ENCODE data around the gene CLDN5.

CLDN5 gene

GRCh38 chr22:19559324-19559811 is 35.2 kb upstream of the CLDN5 start:
- no peak for TF ChIP-seq CTCF (IDR thresholded peaks at IDR 0.05)
- peaks cover 5% of the 10 kb centered on the region for H3K4me1 Mint-ChIP-seq
- peaks cover 9% of the 10 kb centered on the region for H3K27me3 Mint-ChIP-seq (ENCODE audit: low read depth, poor library complexity)
- H3K4me3 Mint-ChIP-seq, result no peak overlapping the region
- H3K27ac Mint-ChIP-seq, result no peak overlapping the region
- H3K36me3 Mint-ChIP-seq (ENCODE audit: low read depth), result no peaks in the 10 kb centered on the region
- no peak for DNase-seq
- H3K9me3 Mint-ChIP-seq, result peaks cover 6% of the 10 kb centered on the region

- Mint-ChIP-seq H3K4me1 (peaks cover 5% of the 10 kb centered on the region), H3K4me3 (no peak overlapping the region), H3K27me3 (ENCODE audit: low read depth, poor library complexity) (peaks cover 3% of the 10 kb centered on the region), H3K36me3 (ENCODE audit: low read depth) (no peaks in the 10 kb centered on the region), H3K27ac (no peak overlapping the region), H3K9me3 (peaks cover 18% of the 10 kb centered on the region)
- no peak for DNase-seq
- no peak for TF ChIP-seq CTCF (IDR thresholded peaks at IDR 0.05)
Observed at GRCh38 chr22:19556963-19557545, 32.8 kb upstream of the CLDN5 start.

- Mint-ChIP-seq H3K4me1 (peaks cover 5% of the 10 kb centered on the region), H3K4me3 (no peak overlapping the region), H3K27ac (no peak overlapping the region), H3K36me3 (ENCODE audit: low read depth) (no peaks in the 10 kb centered on the region), H3K9me3 (peaks cover 18% of the 10 kb centered on the region), H3K27me3 (ENCODE audit: low read depth, poor library complexity) (peaks cover 3% of the 10 kb centered on the region)
- TF ChIP-seq CTCF (IDR thresholded peaks at IDR 0.05), result no peak
- no peak for DNase-seq
Observed at GRCh38 chr22:19555651-19556050, 31.4 kb upstream of the CLDN5 start.

GRCh38 chr22:19554834-19555404 is 30.7 kb upstream of the CLDN5 start:
- Mint-ChIP-seq H3K4me1 (peaks cover 5% of the 10 kb centered on the region), H3K4me3 (no peak overlapping the region), H3K27me3 (ENCODE audit: low read depth, poor library complexity) (peaks cover 3% of the 10 kb centered on the region), H3K36me3 (ENCODE audit: low read depth) (no peaks in the 10 kb centered on the region), H3K9me3 (peaks cover 18% of the 10 kb centered on the region), H3K27ac (no peak overlapping the region)
- peak; percentile 17 for DNase-seq
- TF ChIP-seq CTCF (IDR thresholded peaks at IDR 0.05), result no peak

- no peak for TF ChIP-seq CTCF (IDR thresholded peaks at IDR 0.05)
- Mint-ChIP-seq H3K36me3 (ENCODE audit: low read depth) (no peaks in the 10 kb centered on the region), H3K27me3 (ENCODE audit: low read depth, poor library complexity) (peaks cover 6% of the 10 kb centered on the region), H3K9me3 (peaks cover 18% of the 10 kb centered on the region), H3K27ac (no peak overlapping the region), H3K4me3 (no peak overlapping the region), H3K4me1 (no peaks in the 10 kb centered on the region)
- DNase-seq, result no peak
Observed at GRCh38 chr22:19553201-19553600, 29.0 kb upstream of the CLDN5 start.

GRCh38 chr22:19550382-19550781 is 26.2 kb upstream of the CLDN5 start:
- DNase-seq, result no peak
- Mint-ChIP-seq H3K4me1 (no peaks in the 10 kb centered on the region), H3K27me3 (ENCODE audit: low read depth, poor library complexity) (peaks cover 12% of the 10 kb centered on the region), H3K4me3 (no peak overlapping the region), H3K9me3 (peaks cover 18% of the 10 kb centered on the region), H3K36me3 (ENCODE audit: low read depth) (no peaks in the 10 kb centered on the region), H3K27ac (no peak overlapping the region)
- TF ChIP-seq CTCF (IDR thresholded peaks at IDR 0.05), result no peak

Data from nephron progenitor cell (in vitro differentiated cells).